HEK293 (cell line): ENCODE data around the gene FAM210B.

ENCODE experiments used
- KLF1 ChIP-seq: fragments of 450-650 bp; formaldehyde crosslinking; IDR thresholded peaks from 2 replicates; pipeline ENCODE4 v1.5.1; 2016; ENCODE audit warnings: missing biosample characterization, missing genetic modification characterization
- TRIM28 ChIP-seq: IDR thresholded peaks from 2 replicates; pipeline ENCODE4 v1.6.1; 2011; ENCODE audit warnings: low read length, control low read depth, borderline replicate concordance
- ZBTB8A ChIP-seq: fragments of 450-650 bp; formaldehyde crosslinking; IDR thresholded peaks from 2 replicates; pipeline ENCODE4 v1.5.1; 2016; ENCODE audit warnings: missing biosample characterization, missing genetic modification characterization
- ZNF510 ChIP-seq: fragments of 450-650 bp; formaldehyde crosslinking; IDR thresholded peaks from 2 replicates; pipeline ENCODE4 v1.5.1; 2018; ENCODE audit warnings: mild to moderate bottlenecking, missing genetic modification characterization, missing biosample characterization; ENCODE audit not compliant: insufficient replicate concordance
- TF ChIP-seq, protein P1 (sequence below): fragments of 450-650 bp; formaldehyde crosslinking; IDR thresholded peaks from 2 replicates; pipeline ENCODE4 v1.5.1; 2016; ENCODE audit warnings: missing biosample characterization, missing genetic modification characterization
- TF ChIP-seq, protein P2 (sequence below): fragments of 450-650 bp; formaldehyde crosslinking; IDR thresholded peaks from 2 replicates; pipeline ENCODE4 v1.5.1; 2016; ENCODE audit warnings: missing biosample characterization, missing genetic modification characterization, low read depth
- TF ChIP-seq, protein P3 (sequence below): fragments of 450-650 bp; formaldehyde crosslinking; IDR thresholded peaks from 2 replicates; pipeline ENCODE4 v1.5.1; 2016; ENCODE audit warnings: missing biosample characterization, missing genetic modification characterization
- TF ChIP-seq, protein P4 (sequence below): fragments of 450-650 bp; formaldehyde crosslinking; IDR thresholded peaks from 2 replicates; pipeline ENCODE4 v1.5.1; 2016; ENCODE audit warnings: missing biosample characterization, missing genetic modification characterization
- TF ChIP-seq, protein P5 (sequence below): fragments of 450-650 bp; formaldehyde crosslinking; conservative IDR thresholded peaks from 2 replicates; pipeline ENCODE4 v1.5.1; 2016; ENCODE audit warnings: low read depth, missing biosample characterization, missing genetic modification characterization

DNA sequence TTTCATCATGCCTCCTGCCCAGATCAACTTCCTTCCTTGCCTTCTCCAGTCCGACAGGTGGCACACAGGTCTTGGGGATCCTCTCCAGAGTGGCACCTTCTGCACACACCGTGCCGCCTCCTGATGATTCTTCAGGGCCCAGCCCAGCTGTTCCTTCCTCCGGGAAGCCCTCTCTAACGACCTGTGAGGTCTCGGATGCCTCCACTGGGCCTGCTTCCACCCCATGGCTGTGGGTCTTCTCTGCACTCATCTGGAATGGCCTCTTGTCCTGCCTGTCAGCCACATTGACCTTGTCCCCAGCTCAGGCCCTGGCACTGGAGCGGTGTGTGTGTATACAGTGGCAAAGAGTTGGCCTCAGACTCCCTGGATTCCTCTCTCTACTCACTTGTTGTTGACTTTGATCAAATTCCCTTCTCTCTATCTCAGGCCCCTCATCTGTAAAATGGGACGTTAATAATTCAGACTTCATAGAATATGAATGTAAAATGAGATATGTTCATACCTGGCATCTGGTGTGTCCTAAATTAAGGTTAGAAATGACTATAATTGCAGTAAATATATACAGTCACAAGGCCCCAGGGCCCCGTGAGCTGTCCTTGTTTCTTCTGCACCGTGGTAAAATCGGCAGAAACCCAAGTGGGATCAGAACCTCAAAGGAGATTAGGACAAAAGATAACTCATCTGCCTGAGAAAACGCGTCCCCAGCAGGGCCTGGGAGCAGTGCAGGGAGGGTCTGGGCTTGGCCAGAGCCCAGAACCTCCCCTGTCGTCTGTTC is 1.5 kb downstream of the FAM210B start:
- TF ChIP-seq ZNF510 (tag by site-specific recombination) (no peak), ZBTB8A (tag by site-specific recombination) (no peak), TRIM28 (no peak), KLF1 (tag by site-specific recombination) (no peak)
- TF ChIP-seq, protein P1, sequence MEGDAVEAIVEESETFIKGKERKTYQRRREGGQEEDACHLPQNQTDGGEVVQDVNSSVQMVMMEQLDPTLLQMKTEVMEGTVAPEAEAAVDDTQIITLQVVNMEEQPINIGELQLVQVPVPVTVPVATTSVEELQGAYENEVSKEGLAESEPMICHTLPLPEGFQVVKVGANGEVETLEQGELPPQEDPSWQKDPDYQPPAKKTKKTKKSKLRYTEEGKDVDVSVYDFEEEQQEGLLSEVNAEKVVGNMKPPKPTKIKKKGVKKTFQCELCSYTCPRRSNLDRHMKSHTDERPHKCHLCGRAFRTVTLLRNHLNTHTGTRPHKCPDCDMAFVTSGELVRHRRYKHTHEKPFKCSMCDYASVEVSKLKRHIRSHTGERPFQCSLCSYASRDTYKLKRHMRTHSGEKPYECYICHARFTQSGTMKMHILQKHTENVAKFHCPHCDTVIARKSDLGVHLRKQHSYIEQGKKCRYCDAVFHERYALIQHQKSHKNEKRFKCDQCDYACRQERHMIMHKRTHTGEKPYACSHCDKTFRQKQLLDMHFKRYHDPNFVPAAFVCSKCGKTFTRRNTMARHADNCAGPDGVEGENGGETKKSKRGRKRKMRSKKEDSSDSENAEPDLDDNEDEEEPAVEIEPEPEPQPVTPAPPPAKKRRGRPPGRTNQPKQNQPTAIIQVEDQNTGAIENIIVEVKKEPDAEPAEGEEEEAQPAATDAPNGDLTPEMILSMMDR (tag by site-specific recombination): no peak
- TF ChIP-seq, protein P2, sequence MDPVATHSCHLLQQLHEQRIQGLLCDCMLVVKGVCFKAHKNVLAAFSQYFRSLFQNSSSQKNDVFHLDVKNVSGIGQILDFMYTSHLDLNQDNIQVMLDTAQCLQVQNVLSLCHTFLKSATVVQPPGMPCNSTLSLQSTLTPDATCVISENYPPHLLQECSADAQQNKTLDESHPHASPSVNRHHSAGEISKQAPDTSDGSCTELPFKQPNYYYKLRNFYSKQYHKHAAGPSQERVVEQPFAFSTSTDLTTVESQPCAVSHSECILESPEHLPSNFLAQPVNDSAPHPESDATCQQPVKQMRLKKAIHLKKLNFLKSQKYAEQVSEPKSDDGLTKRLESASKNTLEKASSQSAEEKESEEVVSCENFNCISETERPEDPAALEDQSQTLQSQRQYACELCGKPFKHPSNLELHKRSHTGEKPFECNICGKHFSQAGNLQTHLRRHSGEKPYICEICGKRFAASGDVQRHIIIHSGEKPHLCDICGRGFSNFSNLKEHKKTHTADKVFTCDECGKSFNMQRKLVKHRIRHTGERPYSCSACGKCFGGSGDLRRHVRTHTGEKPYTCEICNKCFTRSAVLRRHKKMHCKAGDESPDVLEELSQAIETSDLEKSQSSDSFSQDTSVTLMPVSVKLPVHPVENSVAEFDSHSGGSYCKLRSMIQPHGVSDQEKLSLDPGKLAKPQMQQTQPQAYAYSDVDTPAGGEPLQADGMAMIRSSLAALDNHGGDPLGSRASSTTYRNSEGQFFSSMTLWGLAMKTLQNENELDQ (tag by site-specific recombination): no peak
- TF ChIP-seq, protein P3, sequence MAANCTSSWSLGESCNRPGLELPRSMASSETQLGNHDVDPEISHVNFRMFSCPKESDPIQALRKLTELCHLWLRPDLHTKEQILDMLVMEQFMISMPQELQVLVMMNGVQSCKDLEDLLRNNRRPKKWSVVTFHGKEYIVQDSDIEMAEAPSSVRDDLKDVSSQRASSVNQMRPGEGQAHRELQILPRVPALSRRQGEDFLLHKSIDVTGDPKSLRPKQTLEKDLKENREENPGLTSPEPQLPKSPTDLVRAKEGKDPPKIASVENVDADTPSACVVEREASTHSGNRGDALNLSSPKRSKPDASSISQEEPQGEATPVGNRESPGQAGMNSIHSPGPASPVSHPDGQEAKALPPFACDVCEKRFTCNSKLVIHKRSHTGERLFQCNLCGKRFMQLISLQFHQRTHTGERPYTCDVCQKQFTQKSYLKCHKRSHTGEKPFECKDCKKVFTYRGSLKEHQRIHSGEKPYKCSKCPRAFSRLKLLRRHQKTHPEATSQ (tag by site-specific recombination): no peak
- TF ChIP-seq, protein P4, sequence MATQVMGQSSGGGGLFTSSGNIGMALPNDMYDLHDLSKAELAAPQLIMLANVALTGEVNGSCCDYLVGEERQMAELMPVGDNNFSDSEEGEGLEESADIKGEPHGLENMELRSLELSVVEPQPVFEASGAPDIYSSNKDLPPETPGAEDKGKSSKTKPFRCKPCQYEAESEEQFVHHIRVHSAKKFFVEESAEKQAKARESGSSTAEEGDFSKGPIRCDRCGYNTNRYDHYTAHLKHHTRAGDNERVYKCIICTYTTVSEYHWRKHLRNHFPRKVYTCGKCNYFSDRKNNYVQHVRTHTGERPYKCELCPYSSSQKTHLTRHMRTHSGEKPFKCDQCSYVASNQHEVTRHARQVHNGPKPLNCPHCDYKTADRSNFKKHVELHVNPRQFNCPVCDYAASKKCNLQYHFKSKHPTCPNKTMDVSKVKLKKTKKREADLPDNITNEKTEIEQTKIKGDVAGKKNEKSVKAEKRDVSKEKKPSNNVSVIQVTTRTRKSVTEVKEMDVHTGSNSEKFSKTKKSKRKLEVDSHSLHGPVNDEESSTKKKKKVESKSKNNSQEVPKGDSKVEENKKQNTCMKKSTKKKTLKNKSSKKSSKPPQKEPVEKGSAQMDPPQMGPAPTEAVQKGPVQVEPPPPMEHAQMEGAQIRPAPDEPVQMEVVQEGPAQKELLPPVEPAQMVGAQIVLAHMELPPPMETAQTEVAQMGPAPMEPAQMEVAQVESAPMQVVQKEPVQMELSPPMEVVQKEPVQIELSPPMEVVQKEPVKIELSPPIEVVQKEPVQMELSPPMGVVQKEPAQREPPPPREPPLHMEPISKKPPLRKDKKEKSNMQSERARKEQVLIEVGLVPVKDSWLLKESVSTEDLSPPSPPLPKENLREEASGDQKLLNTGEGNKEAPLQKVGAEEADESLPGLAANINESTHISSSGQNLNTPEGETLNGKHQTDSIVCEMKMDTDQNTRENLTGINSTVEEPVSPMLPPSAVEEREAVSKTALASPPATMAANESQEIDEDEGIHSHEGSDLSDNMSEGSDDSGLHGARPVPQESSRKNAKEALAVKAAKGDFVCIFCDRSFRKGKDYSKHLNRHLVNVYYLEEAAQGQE (tag by site-specific recombination): no peak
- TF ChIP-seq, protein P5, sequence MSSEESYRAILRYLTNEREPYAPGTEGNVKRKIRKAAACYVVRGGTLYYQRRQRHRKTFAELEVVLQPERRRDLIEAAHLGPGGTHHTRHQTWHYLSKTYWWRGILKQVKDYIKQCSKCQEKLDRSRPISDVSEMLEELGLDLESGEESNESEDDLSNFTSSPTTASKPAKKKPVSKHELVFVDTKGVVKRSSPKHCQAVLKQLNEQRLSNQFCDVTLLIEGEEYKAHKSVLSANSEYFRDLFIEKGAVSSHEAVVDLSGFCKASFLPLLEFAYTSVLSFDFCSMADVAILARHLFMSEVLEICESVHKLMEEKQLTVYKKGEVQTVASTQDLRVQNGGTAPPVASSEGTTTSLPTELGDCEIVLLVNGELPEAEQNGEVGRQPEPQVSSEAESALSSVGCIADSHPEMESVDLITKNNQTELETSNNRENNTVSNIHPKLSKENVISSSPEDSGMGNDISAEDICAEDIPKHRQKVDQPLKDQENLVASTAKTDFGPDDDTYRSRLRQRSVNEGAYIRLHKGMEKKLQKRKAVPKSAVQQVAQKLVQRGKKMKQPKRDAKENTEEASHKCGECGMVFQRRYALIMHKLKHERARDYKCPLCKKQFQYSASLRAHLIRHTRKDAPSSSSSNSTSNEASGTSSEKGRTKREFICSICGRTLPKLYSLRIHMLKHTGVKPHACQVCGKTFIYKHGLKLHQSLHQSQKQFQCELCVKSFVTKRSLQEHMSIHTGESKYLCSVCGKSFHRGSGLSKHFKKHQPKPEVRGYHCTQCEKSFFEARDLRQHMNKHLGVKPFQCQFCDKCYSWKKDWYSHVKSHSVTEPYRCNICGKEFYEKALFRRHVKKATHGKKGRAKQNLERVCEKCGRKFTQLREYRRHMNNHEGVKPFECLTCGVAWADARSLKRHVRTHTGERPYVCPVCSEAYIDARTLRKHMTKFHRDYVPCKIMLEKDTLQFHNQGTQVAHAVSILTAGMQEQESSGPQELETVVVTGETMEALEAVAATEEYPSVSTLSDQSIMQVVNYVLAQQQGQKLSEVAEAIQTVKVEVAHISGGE (tag by site-specific recombination): no peak
